ENCODE results near the gene KLHL17. TPM values are rescaled to one million over a fixed set of nuclear protein-coding genes. Genes with fewer than 3 reads are reported as not detected.
A peak's percentile ranks its signal among the peaks of the same experiment; 100 is the strongest.

KLHL17 gene
- total RNA-seq, 1 experiment from 2014 or later = 66.9 TPM

DNA sequence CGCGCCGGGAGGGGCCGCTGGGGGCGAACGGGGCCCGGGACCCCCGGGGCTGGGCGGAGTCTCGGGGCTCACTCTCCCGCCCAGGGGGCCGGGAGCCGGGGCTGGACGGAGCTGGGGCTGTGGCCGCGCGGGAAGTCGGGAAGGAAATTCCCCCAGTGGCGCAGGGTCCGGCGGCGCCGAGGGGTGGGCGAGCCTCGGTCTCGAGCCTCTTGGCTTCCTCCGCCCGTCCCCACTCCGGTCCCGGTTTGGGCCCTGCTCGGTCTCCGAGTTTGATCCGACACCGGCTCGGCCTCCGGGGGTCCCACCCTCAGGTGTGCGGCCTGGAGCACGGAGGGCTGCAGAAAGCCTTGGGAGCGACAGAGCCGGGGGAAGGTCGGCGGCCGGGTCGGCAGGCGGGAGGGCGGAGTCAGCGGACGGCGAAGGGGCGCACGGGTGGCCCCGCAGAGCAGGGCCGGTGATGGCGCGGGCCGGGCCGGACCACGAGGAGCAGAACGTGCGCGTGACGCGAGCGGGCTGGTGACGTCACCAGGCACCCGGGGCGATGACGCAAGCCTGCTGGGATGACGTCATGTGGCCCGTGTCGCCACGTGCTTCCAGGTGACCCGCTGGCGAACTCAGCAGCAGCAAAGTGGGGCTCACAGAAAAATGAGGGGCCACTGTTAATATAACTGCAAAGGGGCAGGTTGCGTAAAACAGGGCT lies 40.1 kb downstream of the KLHL17 start:
- peak overlapping the region; percentile 70 for H3K4me3 Mint-ChIP-seq
- H3K27ac Mint-ChIP-seq = peak overlapping the region; percentile 92; the same call in 1 of the 2 replicates
- H3K27me3 Mint-ChIP-seq (ENCODE audit: low read depth) = peaks cover 75% of the 10 kb centered on the region
- H3K9me3 Mint-ChIP-seq = no peaks in the 10 kb centered on the region
- peak; percentile 75 for DNase-seq (ENCODE audit: low spot score)
- POLR2A ChIA-PET = interaction anchor here (1.4 to 2.9 kb wide), 2 partner anchors 13 to 19 kb away, joined by 8 to 11 read pairs; partner anchors contain the start of genes AGRN and ISG15
- peak; percentile 20 for ATAC-seq
- H3K36me3 Mint-ChIP-seq = no peaks in the 10 kb centered on the region
- CTCF ChIA-PET = interaction anchor here (0.6 to 4.1 kb wide), 15 partner anchors 9 to 339 kb away, joined by 3 to 47 read pairs (median 11); partner anchors contain the start of genes AGRN, ISG15 and PERM1
- peaks cover 15% of the 10 kb centered on the region for H3K4me1 Mint-ChIP-seq
- peak; percentile 43; the same call in 1 of the 2 replicates for TF ChIP-seq SP1 (CRISPR knock-in tag; conservative IDR thresholded peaks at IDR 0.05)
- TF ChIP-seq, protein P1, sequence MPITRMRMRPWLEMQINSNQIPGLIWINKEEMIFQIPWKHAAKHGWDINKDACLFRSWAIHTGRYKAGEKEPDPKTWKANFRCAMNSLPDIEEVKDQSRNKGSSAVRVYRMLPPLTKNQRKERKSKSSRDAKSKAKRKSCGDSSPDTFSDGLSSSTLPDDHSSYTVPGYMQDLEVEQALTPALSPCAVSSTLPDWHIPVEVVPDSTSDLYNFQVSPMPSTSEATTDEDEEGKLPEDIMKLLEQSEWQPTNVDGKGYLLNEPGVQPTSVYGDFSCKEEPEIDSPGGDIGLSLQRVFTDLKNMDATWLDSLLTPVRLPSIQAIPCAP (CRISPR knock-in tag; IDR thresholded peaks at IDR 0.05) = no peak; the same call in 1 of the 2 replicates
- no peak for TF ChIP-seq SMAD3 (CRISPR knock-in tag; IDR thresholded peaks at IDR 0.05; ENCODE audit: borderline replicate concordance)
- no peak for TF ChIP-seq PRRX2 (CRISPR knock-in tag; IDR thresholded peaks at IDR 0.05)
- peak; percentile 62; the same call in 1 of the 2 replicates for TF ChIP-seq ETV6 (CRISPR knock-in tag; IDR thresholded peaks at IDR 0.05)
- TF ChIP-seq FOXK1 (CRISPR knock-in tag; IDR thresholded peaks at IDR 0.05) = peak; percentile 68
- TF ChIP-seq, protein P2, sequence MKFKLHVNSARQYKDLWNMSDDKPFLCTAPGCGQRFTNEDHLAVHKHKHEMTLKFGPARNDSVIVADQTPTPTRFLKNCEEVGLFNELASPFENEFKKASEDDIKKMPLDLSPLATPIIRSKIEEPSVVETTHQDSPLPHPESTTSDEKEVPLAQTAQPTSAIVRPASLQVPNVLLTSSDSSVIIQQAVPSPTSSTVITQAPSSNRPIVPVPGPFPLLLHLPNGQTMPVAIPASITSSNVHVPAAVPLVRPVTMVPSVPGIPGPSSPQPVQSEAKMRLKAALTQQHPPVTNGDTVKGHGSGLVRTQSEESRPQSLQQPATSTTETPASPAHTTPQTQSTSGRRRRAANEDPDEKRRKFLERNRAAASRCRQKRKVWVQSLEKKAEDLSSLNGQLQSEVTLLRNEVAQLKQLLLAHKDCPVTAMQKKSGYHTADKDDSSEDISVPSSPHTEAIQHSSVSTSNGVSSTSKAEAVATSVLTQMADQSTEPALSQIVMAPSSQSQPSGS (CRISPR knock-in tag; IDR thresholded peaks at IDR 0.05; ENCODE audit: borderline replicate concordance, low read depth) = peak; percentile 87; the same call in 1 of the 2 replicates
- TF ChIP-seq, protein P3, sequence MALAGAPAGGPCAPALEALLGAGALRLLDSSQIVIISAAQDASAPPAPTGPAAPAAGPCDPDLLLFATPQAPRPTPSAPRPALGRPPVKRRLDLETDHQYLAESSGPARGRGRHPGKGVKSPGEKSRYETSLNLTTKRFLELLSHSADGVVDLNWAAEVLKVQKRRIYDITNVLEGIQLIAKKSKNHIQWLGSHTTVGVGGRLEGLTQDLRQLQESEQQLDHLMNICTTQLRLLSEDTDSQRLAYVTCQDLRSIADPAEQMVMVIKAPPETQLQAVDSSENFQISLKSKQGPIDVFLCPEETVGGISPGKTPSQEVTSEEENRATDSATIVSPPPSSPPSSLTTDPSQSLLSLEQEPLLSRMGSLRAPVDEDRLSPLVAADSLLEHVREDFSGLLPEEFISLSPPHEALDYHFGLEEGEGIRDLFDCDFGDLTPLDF (CRISPR knock-in tag; IDR thresholded peaks at IDR 0.05) = peak; percentile 85; the same call in 1 of the 2 replicates
- TF ChIP-seq, protein P4, sequence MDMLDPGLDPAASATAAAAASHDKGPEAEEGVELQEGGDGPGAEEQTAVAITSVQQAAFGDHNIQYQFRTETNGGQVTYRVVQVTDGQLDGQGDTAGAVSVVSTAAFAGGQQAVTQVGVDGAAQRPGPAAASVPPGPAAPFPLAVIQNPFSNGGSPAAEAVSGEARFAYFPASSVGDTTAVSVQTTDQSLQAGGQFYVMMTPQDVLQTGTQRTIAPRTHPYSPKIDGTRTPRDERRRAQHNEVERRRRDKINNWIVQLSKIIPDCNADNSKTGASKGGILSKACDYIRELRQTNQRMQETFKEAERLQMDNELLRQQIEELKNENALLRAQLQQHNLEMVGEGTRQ (CRISPR knock-in tag; IDR thresholded peaks at IDR 0.05) = peak; percentile 60
- TF ChIP-seq, protein P5, sequence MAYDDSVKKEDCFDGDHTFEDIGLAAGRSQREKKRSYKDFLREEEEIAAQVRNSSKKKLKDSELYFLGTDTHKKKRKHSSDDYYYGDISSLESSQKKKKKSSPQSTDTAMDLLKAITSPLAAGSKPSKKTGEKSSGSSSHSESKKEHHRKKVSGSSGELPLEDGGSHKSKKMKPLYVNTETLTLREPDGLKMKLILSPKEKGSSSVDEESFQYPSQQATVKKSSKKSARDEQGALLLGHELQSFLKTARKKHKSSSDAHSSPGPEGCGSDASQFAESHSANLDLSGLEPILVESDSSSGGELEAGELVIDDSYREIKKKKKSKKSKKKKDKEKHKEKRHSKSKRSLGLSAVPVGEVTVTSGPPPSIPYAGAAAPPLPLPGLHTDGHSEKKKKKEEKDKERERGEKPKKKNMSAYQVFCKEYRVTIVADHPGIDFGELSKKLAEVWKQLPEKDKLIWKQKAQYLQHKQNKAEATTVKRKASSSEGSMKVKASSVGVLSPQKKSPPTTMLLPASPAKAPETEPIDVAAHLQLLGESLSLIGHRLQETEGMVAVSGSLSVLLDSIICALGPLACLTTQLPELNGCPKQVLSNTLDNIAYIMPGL (CRISPR knock-in tag; IDR thresholded peaks at IDR 0.05) = peak; percentile 18; the same call in 1 of the 2 replicates
- TF ChIP-seq, protein P6, sequence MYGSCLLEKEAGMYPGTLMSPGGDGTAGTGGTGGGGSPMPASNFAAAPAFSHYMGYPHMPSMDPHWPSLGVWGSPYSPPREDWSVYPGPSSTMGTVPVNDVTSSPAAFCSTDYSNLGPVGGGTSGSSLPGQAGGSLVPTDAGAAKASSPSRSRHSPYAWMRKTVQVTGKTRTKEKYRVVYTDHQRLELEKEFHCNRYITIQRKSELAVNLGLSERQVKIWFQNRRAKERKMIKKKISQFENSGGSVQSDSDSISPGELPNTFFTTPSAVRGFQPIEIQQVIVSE (CRISPR knock-in tag; IDR thresholded peaks at IDR 0.05; ENCODE audit: borderline replicate concordance) = no peak
- peak; percentile 61; the same call in 1 of the 2 replicates for TF ChIP-seq NFE2L1 (CRISPR knock-in tag; IDR thresholded peaks at IDR 0.05)
- TF ChIP-seq SMAD4 (CRISPR knock-in tag; IDR thresholded peaks at IDR 0.05) = no peak
- TF ChIP-seq, protein P7, sequence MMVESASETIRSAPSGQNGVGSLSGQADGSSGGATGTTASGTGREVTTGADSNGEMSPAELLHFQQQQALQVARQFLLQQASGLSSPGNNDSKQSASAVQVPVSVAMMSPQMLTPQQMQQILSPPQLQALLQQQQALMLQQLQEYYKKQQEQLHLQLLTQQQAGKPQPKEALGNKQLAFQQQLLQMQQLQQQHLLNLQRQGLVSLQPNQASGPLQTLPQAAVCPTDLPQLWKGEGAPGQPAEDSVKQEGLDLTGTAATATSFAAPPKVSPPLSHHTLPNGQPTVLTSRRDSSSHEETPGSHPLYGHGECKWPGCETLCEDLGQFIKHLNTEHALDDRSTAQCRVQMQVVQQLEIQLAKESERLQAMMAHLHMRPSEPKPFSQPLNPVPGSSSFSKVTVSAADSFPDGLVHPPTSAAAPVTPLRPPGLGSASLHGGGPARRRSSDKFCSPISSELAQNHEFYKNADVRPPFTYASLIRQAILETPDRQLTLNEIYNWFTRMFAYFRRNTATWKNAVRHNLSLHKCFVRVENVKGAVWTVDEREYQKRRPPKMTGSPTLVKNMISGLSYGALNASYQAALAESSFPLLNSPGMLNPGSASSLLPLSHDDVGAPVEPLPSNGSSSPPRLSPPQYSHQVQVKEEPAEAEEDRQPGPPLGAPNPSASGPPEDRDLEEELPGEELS (CRISPR knock-in tag; IDR thresholded peaks at IDR 0.05) = peak; percentile 59; the same call in 1 of the 2 replicates
- peak; percentile 95 for TF ChIP-seq CREM (CRISPR knock-in tag; IDR thresholded peaks at IDR 0.05)
- TF ChIP-seq RORB (CRISPR knock-in tag; IDR thresholded peaks at IDR 0.05) = no peak
- no peak for TF ChIP-seq JAZF1 (CRISPR knock-in tag; IDR thresholded peaks at IDR 0.05)
- TF ChIP-seq, protein P8, sequence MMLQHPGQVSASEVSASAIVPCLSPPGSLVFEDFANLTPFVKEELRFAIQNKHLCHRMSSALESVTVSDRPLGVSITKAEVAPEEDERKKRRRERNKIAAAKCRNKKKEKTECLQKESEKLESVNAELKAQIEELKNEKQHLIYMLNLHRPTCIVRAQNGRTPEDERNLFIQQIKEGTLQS (CRISPR knock-in tag; conservative IDR thresholded peaks at IDR 0.05) = peak; percentile 94
- TF ChIP-seq TCF7 (CRISPR knock-in tag; IDR thresholded peaks at IDR 0.05; ENCODE audit: low read depth) = no peak
- TF ChIP-seq, protein P9, sequence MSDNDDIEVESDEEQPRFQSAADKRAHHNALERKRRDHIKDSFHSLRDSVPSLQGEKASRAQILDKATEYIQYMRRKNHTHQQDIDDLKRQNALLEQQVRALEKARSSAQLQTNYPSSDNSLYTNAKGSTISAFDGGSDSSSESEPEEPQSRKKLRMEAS (CRISPR knock-in tag; IDR thresholded peaks at IDR 0.05) = peak; percentile 98
- TF ChIP-seq, protein P10, sequence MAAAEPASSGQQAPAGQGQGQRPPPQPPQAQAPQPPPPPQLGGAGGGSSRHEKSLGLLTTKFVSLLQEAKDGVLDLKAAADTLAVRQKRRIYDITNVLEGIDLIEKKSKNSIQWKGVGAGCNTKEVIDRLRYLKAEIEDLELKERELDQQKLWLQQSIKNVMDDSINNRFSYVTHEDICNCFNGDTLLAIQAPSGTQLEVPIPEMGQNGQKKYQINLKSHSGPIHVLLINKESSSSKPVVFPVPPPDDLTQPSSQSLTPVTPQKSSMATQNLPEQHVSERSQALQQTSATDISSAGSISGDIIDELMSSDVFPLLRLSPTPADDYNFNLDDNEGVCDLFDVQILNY (CRISPR knock-in tag; IDR thresholded peaks at IDR 0.05) = 0 out of 2 replicates have a peak, but pooled peaks have one; percentile 13
- TF ChIP-seq JUN (CRISPR knock-in tag; IDR thresholded peaks at IDR 0.05) = 0 out of 2 replicates have a peak, but pooled peaks have one; percentile 6
- no peak for TF ChIP-seq FOXJ3 (CRISPR knock-in tag; IDR thresholded peaks at IDR 0.05; ENCODE audit: borderline replicate concordance)
- TF ChIP-seq ZNF671 (CRISPR knock-in tag; IDR thresholded peaks at IDR 0.05) = no peak
